IMR-90 (cell line): ENCODE measurements around the gene CFAP126. TPM values are rescaled to one million over a fixed set of nuclear protein-coding genes. Genes with fewer than 3 reads are reported as not detected.
"Not testable (repeated sequence)": the region's sequence is repeated elsewhere in the genome, so short reads cannot be mapped to it uniquely, and the experiment has no call there.

ENCODE experiments used
- ATAC-seq: fragments of 200-7000 bp; cut with Tn5 transposase; 2 replicates; pipeline ENCODE4 v1.9.1; 2020; ENCODE audit warnings: low read depth, mild to moderate bottlenecking, moderate library complexity
- Bru-seq: library from RNA; stranded (reverse); fragments of 400-500 nt; gene quantifications from one replicate; lab custom pipeline; 2021; lab: Mats Ljungman, UMichigan
- BruChase-seq, 2 experiments: library from RNA; stranded (reverse); fragments of 400-500 nt; gene quantifications; one replicate each; lab custom pipeline; 2021; lab: Mats Ljungman, UMichigan
- BruUV-seq: library from RNA; stranded (reverse); fragments of 400-500 nt; replicated peaks from 2 replicates; lab custom pipeline; 2021; lab: Mats Ljungman, UMichigan
- CTCF ChIA-PET: fragments of 300-600 bp; formaldehyde crosslinking; extraction: SDS; loops from one replicate; lab custom pipeline; 2021; ENCODE audit warnings: antibody characterized with exemption; lab: Yijun Ruan, JAX
- POLR2A ChIA-PET: fragments of 300-600 bp; sonication (Branson Sonifier 250); formaldehyde crosslinking; loops from one replicate; lab custom pipeline; 2022; ENCODE audit warnings: antibody characterized with exemption; ENCODE audit not compliant: unreplicated experiment; lab: Charles Lee
- DNase-seq: peaks from one replicate; pipeline ENCODE4 v3.0.0; 2013
- H2AFZ ChIP-seq: replicated peaks from 2 replicates; pipeline ENCODE3; 2013; ENCODE audit warnings: low read length, mild to moderate bottlenecking; ENCODE audit not compliant: poor library complexity
- H2AK5ac ChIP-seq: 2 replicates; pipeline ENCODE4 v1.6.1; 2013; ENCODE audit warnings: low read depth, low read length, inconsistent platforms
- H2AK9ac ChIP-seq: replicated peaks from 2 replicates; pipeline ENCODE3; 2013; ENCODE audit warnings: mild to moderate bottlenecking, low read depth, low read length, moderate library complexity; ENCODE audit not compliant: poor library complexity
- H2BK120ac ChIP-seq: 2 replicates; pipeline ENCODE4 v1.6.1; 2013; ENCODE audit warnings: low read depth, low read length, inconsistent platforms
- H2BK15ac ChIP-seq: 3 replicates; pipeline ENCODE4 v1.6.1; 2013; ENCODE audit warnings: low read depth, low read length, inconsistent platforms
- H2BK20ac ChIP-seq: 2 replicates; pipeline ENCODE4 v1.6.1; 2013; ENCODE audit warnings: low read depth, mild to moderate bottlenecking, inconsistent platforms, low read length, moderate library complexity
- H2BK5ac ChIP-seq: 2 replicates; pipeline ENCODE4 v1.6.1; 2013; ENCODE audit warnings: mild to moderate bottlenecking, low read depth, low read length, inconsistent platforms; ENCODE audit not compliant: poor library complexity, severe bottlenecking
- H3K14ac ChIP-seq: replicated peaks from 2 replicates; pipeline ENCODE4 v1.6.1; 2013; ENCODE audit warnings: low read depth, low read length, inconsistent platforms
- H3K18ac ChIP-seq: 2 replicates; pipeline ENCODE4 v1.6.1; 2013; ENCODE audit warnings: low read depth, low read length, control low read depth
- H3K23ac ChIP-seq: 2 replicates; pipeline ENCODE4 v1.6.1; 2013; ENCODE audit warnings: low read depth, low read length, inconsistent platforms
- H3K27ac ChIP-seq: 2 replicates; pipeline ENCODE4 v1.5.1; 2013; ENCODE audit warnings: mild to moderate bottlenecking, control low read depth, low read length; ENCODE audit not compliant: insufficient read depth
- H3K27me3 ChIP-seq: 2 replicates; pipeline ENCODE4 v1.6.1; 2013; ENCODE audit warnings: low read length; ENCODE audit not compliant: control insufficient read depth, insufficient read depth
- H3K36me3 ChIP-seq: 2 replicates; pipeline ENCODE4 v1.6.1; 2013; ENCODE audit warnings: low read length, mixed read lengths; ENCODE audit not compliant: control insufficient read depth, insufficient read depth
- H3K4ac ChIP-seq: 2 replicates; pipeline ENCODE4 v1.6.1; 2013; ENCODE audit warnings: low read depth, low read length, inconsistent platforms
- H3K4me1 ChIP-seq: 2 replicates; pipeline ENCODE4 v1.6.1; 2013; ENCODE audit warnings: low read length, mixed read lengths; ENCODE audit not compliant: control insufficient read depth, insufficient read depth
- H3K4me2 ChIP-seq: 2 replicates; pipeline ENCODE4 v1.6.1; 2013; ENCODE audit warnings: low read depth, mild to moderate bottlenecking, control low read depth, low read length, moderate library complexity
- H3K4me3 ChIP-seq: 2 replicates; pipeline ENCODE4 v1.5.1; 2013; ENCODE audit warnings: low read depth, mild to moderate bottlenecking, control low read depth, low read length, moderate library complexity; ENCODE audit not compliant: insufficient read depth
- H3K56ac ChIP-seq: 2 replicates; pipeline ENCODE4 v1.6.1; 2013; ENCODE audit warnings: low read length, inconsistent platforms; ENCODE audit not compliant: insufficient read depth; ENCODE audit errors: extremely low read depth
- H3K79me1 ChIP-seq, 2 experiments: 2 replicates each; pipeline ENCODE4 v1.6.1; 2013; ENCODE audit warnings: low read length in 2 of 2, inconsistent platforms in 1 of 2, low read depth in 1 of 2
- H3K9ac ChIP-seq: 2 replicates; pipeline ENCODE4 v1.6.1; 2013; ENCODE audit warnings: low read depth, low read length, control low read depth
- H3K9me1 ChIP-seq: 2 replicates; pipeline ENCODE4 v1.6.1; 2013; ENCODE audit warnings: low read length, inconsistent platforms; ENCODE audit not compliant: insufficient read depth
- H3K9me3 ChIP-seq: 2 replicates; pipeline ENCODE4 v1.6.1; 2013; ENCODE audit warnings: low read length; ENCODE audit not compliant: control insufficient read depth, insufficient read depth
- H4K20me1 ChIP-seq: 2 replicates; pipeline ENCODE4 v1.6.1; 2013; ENCODE audit warnings: low read length, inconsistent platforms; ENCODE audit not compliant: insufficient read depth
- H4K5ac ChIP-seq: 2 replicates; pipeline ENCODE4 v1.6.1; 2013; ENCODE audit warnings: mild to moderate bottlenecking, low read depth, low read length, control low read depth
- H4K8ac ChIP-seq, 2 experiments: 2 replicates each; pipeline ENCODE4 v1.6.1; 2013; ENCODE audit warnings: low read depth in 2 of 2, low read length in 2 of 2, control low read depth in 1 of 2, inconsistent platforms in 1 of 2
- H4K91ac ChIP-seq: 2 replicates; pipeline ENCODE4 v1.6.1; 2013; ENCODE audit warnings: low read depth, low read length, inconsistent platforms; ENCODE audit not compliant: insufficient read depth
- MAFK ChIP-seq: IDR thresholded peaks from 2 replicates; pipeline ENCODE4 v1.6.1; 2012; ENCODE audit warnings: low read depth, low read length, improper control_type of control experiment
- RAD21 ChIP-seq: IDR thresholded peaks from 2 replicates; pipeline ENCODE4 v1.6.1; 2012; ENCODE audit warnings: low read length, improper control_type of control experiment
- WGBS, 2 experiments: methylation state at CpG; one replicate each; pipeline versions ENCODE4 v1.1.5 to v1.1.7; 2013; ENCODE audit warnings: missing lambda C conversion rate in 2 of 2; ENCODE audit not compliant: insufficient read length in 1 of 2; ENCODE audit errors: extremely low coverage in 2 of 2; 5-methylcytosine and 5-hydroxymethylcytosine counted together
- dilution Hi-C: fragments of 300-500 bp; cut with HindIII; formaldehyde crosslinking; loops from one replicate; pipeline ENCODE4 v1.14.3; 2018; ENCODE audit warnings: low sequenced_read_pairs; ENCODE audit not compliant: unreplicated experiment
- in situ Hi-C: fragments of 300-500 bp; cut with MboI; formaldehyde crosslinking; loops from 3 replicates; pipeline ENCODE4 v1.14.3; 2019; ENCODE audit warnings: low sequenced_read_pairs, inconsistent platforms, mixed read lengths
- intact Hi-C: fragments of 100-400 bp; cut with micrococcal nuclease; formaldehyde crosslinking; loops from 2 replicates; pipeline ENCODE4 v1.10.0; 2022
- long read RNA-seq: library from polyadenylated mRNA; unstranded; transcript quantifications from one replicate; pipeline ENCODE4 v2.0.0, GENCODE V29; 2021; ENCODE audit not compliant: unreplicated experiment
- polyA plus RNA-seq, 3 experiments: library from polyadenylated mRNA; depleted of rRNA; stranded (reverse); fragments of >200 nt; gene quantifications; 2 replicates each; pipeline ENCODE4 v1.2.3, GENCODE V29; 2012; ENCODE audit warnings: low replicate concordance in 1 of 3
- total RNA-seq: library from RNA; depleted of rRNA; stranded (reverse); fragments of >200 nt; gene quantifications from 2 replicates; pipeline ENCODE4 v1.2.3, GENCODE V29; 2012; rRNA removed
- TF ChIP-seq, protein P1 (sequence below): conservative IDR thresholded peaks from 2 replicates; pipeline ENCODE4 v1.5.1; 2012; ENCODE audit warnings: mild to moderate bottlenecking, low read depth, low read length, improper control_type of control experiment

Gene CFAP126, protein sequence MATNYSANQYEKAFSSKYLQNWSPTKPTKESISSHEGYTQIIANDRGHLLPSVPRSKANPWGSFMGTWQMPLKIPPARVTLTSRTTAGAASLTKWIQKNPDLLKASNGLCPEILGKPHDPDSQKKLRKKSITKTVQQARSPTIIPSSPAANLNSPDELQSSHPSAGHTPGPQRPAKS
- not detected in 2 replicates for total RNA-seq
- polyA plus RNA-seq (2012; rRNA removed) = not detected in 2 replicates
- not detected in 2 replicates for polyA plus RNA-seq (2012; cell fraction: cytosol; rRNA removed)
- not detected in 2 replicates for polyA plus RNA-seq (2012; cell fraction: nucleus; rRNA removed; ENCODE audit: low replicate concordance)
- Bru-seq, nascent RNA = not detected
- BruChase-seq, experiment 1, labeled RNA remaining after a 6-hour chase = percentile 14 among the genes with signal in this experiment
- BruChase-seq, experiment 2, labeled RNA remaining after a 2-hour chase = not detected
- long read RNA-seq, partial matches to known transcripts = 0 of 1 reads
- long read RNA-seq, other reads (novel, unspliced or antisense) = 1 of 1 reads

DNA sequence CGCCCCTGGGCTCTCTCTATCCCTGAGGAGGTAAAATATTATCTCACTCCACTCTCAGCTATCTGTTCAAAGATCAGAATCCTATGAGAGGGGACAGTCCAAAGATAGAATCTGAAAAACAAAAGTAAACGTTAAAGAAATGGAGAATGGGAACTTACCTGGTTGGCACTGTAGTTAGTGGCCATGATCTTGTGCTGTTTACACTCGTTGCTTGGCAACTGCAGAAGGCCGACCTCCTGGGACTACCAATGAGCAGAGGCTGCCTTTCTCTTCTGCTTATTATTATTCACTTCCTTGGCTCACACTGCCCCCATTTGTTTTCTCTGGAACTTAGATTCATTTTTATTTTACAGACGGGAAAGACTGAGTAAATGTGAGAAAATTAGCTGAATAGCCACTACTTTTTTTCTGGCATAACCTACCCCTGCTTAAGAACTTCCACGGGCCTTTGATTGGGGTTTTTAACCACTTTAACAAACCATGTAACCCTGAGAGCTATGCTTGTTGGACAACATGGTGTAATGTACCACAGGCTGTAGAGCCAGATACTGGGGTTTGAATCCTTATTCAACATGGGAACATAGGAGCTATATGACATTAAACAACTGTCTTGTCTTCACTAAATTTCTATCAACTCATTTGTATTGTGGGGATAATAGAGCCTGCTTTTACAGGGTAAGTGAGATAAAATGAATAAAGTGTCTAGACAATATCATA is at the start of gene CFAP126:
TSS of gene CFAP126 (minus strand) at position 193 of the 717 bp plus-strand sequence. CDS start at position 185, 8 bp downstream.
- no peak within 1 kb of the TSS for H2AK9ac ChIP-seq
- H3K36me3 ChIP-seq = peaks cover 13% of the 10 kb centered on the region
- no peak within 1 kb of the TSS for H2AK5ac ChIP-seq
- H3K18ac ChIP-seq = no peak within 1 kb of the TSS
- no peak within 1 kb of the TSS for H2BK20ac ChIP-seq
- H3K27me3 ChIP-seq = no peaks in the 10 kb centered on the region
- POLR2A ChIA-PET = no interaction called here
- H2AFZ ChIP-seq = no peak within 1 kb of the TSS
- no peak within 1 kb of the TSS for H2BK15ac ChIP-seq
- H2BK120ac ChIP-seq = no peak within 1 kb of the TSS
- H3K4me1 ChIP-seq = no peaks in the 10 kb centered on the region
- intact Hi-C loops (no loop called here), in situ Hi-C loops (no loop called here), dilution Hi-C loops (no loop called here)
- ATAC-seq (peak; percentile 88), DNase-seq (peak; percentile 70)
- CTCF ChIA-PET = no interaction called here
- H3K23ac ChIP-seq = no peak within 1 kb of the TSS
- H3K4me2 ChIP-seq = no peak within 1 kb of the TSS
- 0 out of 2 replicates have a peak, but pooled peaks cover 4% of the 10 kb centered on the region for H3K9me1 ChIP-seq
- H3K79me1 ChIP-seq = peaks cover 0 to 4% of the 10 kb centered on the region in 2 experiments; a peak in 1 of 4 replicates
- H3K9me3 ChIP-seq = no peaks in the 10 kb centered on the region
- peak; percentile 25; the same call in 1 of the 2 replicates for TF ChIP-seq RAD21
- no peak for TF ChIP-seq MAFK
- TF ChIP-seq, protein P1, sequence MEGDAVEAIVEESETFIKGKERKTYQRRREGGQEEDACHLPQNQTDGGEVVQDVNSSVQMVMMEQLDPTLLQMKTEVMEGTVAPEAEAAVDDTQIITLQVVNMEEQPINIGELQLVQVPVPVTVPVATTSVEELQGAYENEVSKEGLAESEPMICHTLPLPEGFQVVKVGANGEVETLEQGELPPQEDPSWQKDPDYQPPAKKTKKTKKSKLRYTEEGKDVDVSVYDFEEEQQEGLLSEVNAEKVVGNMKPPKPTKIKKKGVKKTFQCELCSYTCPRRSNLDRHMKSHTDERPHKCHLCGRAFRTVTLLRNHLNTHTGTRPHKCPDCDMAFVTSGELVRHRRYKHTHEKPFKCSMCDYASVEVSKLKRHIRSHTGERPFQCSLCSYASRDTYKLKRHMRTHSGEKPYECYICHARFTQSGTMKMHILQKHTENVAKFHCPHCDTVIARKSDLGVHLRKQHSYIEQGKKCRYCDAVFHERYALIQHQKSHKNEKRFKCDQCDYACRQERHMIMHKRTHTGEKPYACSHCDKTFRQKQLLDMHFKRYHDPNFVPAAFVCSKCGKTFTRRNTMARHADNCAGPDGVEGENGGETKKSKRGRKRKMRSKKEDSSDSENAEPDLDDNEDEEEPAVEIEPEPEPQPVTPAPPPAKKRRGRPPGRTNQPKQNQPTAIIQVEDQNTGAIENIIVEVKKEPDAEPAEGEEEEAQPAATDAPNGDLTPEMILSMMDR = 0 out of 2 replicates have a peak, but pooled peaks have one; percentile 11
- H3K56ac ChIP-seq = no peak within 1 kb of the TSS
- H4K8ac ChIP-seq = no peak within 1 kb of the TSS
- H4K91ac ChIP-seq = no peak within 1 kb of the TSS
- no peak within 1 kb of the TSS for H4K5ac ChIP-seq
- no peak within 1 kb of the TSS for H2BK5ac ChIP-seq
- no peak within 1 kb of the TSS for H3K4me3 ChIP-seq
- H4K20me1 ChIP-seq = no peaks in the 10 kb centered on the region
- H3K27ac ChIP-seq = no peak within 1 kb of the TSS
- H3K14ac ChIP-seq = no peak within 1 kb of the TSS
- no peak within 1 kb of the TSS for H3K4ac ChIP-seq
- no peak within 1 kb of the TSS for H3K9ac ChIP-seq
- BruUV-seq = no TSS peak
- no CpG with 5 or more reads among the region's 6 CpGs for WGBS, 2 experiments

DNA sequence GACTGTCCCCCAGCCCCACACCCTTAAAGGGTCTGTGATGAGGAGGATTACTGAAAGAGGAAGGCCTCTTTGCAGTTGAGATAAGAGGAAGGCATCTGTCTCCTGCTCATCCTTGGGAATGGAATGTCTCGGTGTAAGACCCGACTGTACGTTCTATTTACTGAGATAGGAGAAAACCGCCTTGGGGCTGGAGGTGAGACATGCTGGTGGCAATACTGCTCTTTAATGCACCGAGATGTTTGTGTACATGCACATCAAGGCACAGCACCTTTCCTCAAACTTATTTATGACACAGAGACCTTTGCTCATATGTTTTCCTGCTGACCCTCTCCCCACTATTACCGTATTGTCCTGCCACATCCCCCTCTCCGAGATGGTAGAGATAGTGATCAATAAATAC is 45.4 kb upstream of the CFAP126 start:
- H3K4me1 ChIP-seq, POLR2A ChIA-PET, H3K4me3 ChIP-seq, H2BK15ac ChIP-seq, H3K27me3 ChIP-seq, H3K9ac ChIP-seq, H4K8ac ChIP-seq, H2BK20ac ChIP-seq, DNase-seq, ATAC-seq, H3K4me2 ChIP-seq, H3K23ac ChIP-seq, H2AFZ ChIP-seq, BruUV-seq, H2BK5ac ChIP-seq, H3K27ac ChIP-seq, H4K91ac ChIP-seq, H3K36me3 ChIP-seq, H3K14ac ChIP-seq, H3K18ac ChIP-seq, dilution Hi-C loops, in situ Hi-C loops, H3K56ac ChIP-seq, H3K9me1 ChIP-seq, H3K4ac ChIP-seq, CTCF ChIA-PET, H4K20me1 ChIP-seq, intact Hi-C loops, H2AK5ac ChIP-seq, H2BK120ac ChIP-seq, H3K9me3 ChIP-seq, H3K79me1 ChIP-seq, H2AK9ac ChIP-seq, H4K5ac ChIP-seq: not testable (repeated sequence)
- no CpG with 5 or more reads among the region's 7 CpGs for WGBS, 2 experiments
